Measurements from ENCODE around the gene DDX46. TPM values are rescaled to one million over a fixed set of nuclear protein-coding genes. Genes with fewer than 3 reads are reported as not detected.

Gene DDX46
- total RNA-seq, 1 experiment from 2014 or later, result 99.3 TPM

GRCh38 chr5:134792286-134792685, 33.7 kb downstream of the DDX46 start:
- intact Hi-C loops (cut with micrococcal nuclease), result no loop called here
- H4K20me1 ChIP-seq (ENCODE audit: insufficient read depth), result no peaks in the 10 kb centered on the region
- CTCF ChIA-PET, result no interaction called here

More at GRCh38 chr5:134792286-134792685, 33.7 kb downstream of the DDX46 start:
- no peaks in the 10 kb centered on the region for H3K9me2 ChIP-seq (ENCODE audit: insufficient read depth)
- no peaks in the 10 kb centered on the region for H3K27me3 ChIP-seq (ENCODE audit: insufficient read depth, low read length)
- POLR2A ChIA-PET, result no interaction called here
- no peaks in the 10 kb centered on the region for H3K9me3 ChIP-seq (ENCODE audit: control insufficient read depth in 1 of 2, insufficient read depth in 1 of 2, low read depth in 1 of 2, low read length in 2 of 2)
- TF ChIP-seq, protein P1, sequence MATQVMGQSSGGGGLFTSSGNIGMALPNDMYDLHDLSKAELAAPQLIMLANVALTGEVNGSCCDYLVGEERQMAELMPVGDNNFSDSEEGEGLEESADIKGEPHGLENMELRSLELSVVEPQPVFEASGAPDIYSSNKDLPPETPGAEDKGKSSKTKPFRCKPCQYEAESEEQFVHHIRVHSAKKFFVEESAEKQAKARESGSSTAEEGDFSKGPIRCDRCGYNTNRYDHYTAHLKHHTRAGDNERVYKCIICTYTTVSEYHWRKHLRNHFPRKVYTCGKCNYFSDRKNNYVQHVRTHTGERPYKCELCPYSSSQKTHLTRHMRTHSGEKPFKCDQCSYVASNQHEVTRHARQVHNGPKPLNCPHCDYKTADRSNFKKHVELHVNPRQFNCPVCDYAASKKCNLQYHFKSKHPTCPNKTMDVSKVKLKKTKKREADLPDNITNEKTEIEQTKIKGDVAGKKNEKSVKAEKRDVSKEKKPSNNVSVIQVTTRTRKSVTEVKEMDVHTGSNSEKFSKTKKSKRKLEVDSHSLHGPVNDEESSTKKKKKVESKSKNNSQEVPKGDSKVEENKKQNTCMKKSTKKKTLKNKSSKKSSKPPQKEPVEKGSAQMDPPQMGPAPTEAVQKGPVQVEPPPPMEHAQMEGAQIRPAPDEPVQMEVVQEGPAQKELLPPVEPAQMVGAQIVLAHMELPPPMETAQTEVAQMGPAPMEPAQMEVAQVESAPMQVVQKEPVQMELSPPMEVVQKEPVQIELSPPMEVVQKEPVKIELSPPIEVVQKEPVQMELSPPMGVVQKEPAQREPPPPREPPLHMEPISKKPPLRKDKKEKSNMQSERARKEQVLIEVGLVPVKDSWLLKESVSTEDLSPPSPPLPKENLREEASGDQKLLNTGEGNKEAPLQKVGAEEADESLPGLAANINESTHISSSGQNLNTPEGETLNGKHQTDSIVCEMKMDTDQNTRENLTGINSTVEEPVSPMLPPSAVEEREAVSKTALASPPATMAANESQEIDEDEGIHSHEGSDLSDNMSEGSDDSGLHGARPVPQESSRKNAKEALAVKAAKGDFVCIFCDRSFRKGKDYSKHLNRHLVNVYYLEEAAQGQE (IDR thresholded peaks at IDR 0.05; ENCODE audit: low read depth), result no peak
- TF ChIP-seq CEBPB (IDR thresholded peaks at IDR 0.05; ENCODE audit: low read depth), result no peak
- no peak for TF ChIP-seq SRF (IDR thresholded peaks at IDR 0.05; ENCODE audit: low read depth)
- TF ChIP-seq SIN3A (IDR thresholded peaks at IDR 0.05; ENCODE audit: low read depth), result no peak
- TF ChIP-seq, protein P2, sequence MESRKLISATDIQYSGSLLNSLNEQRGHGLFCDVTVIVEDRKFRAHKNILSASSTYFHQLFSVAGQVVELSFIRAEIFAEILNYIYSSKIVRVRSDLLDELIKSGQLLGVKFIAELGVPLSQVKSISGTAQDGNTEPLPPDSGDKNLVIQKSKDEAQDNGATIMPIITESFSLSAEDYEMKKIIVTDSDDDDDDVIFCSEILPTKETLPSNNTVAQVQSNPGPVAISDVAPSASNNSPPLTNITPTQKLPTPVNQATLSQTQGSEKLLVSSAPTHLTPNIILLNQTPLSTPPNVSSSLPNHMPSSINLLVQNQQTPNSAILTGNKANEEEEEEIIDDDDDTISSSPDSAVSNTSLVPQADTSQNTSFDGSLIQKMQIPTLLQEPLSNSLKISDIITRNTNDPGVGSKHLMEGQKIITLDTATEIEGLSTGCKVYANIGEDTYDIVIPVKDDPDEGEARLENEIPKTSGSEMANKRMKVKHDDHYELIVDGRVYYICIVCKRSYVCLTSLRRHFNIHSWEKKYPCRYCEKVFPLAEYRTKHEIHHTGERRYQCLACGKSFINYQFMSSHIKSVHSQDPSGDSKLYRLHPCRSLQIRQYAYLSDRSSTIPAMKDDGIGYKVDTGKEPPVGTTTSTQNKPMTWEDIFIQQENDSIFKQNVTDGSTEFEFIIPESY (IDR thresholded peaks at IDR 0.05; ENCODE audit: extremely low read depth, insufficient replicate concordance, low read length), result no peak
- TF ChIP-seq ELF1 (IDR thresholded peaks at IDR 0.05; ENCODE audit: borderline replicate concordance, low read depth), result no peak
- TF ChIP-seq CBX3 (IDR thresholded peaks at IDR 0.05; ENCODE audit: low read depth), result no peak
- TF ChIP-seq, protein P3, sequence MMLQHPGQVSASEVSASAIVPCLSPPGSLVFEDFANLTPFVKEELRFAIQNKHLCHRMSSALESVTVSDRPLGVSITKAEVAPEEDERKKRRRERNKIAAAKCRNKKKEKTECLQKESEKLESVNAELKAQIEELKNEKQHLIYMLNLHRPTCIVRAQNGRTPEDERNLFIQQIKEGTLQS (IDR thresholded peaks at IDR 0.05), result no peak
- TF ChIP-seq, protein P4, sequence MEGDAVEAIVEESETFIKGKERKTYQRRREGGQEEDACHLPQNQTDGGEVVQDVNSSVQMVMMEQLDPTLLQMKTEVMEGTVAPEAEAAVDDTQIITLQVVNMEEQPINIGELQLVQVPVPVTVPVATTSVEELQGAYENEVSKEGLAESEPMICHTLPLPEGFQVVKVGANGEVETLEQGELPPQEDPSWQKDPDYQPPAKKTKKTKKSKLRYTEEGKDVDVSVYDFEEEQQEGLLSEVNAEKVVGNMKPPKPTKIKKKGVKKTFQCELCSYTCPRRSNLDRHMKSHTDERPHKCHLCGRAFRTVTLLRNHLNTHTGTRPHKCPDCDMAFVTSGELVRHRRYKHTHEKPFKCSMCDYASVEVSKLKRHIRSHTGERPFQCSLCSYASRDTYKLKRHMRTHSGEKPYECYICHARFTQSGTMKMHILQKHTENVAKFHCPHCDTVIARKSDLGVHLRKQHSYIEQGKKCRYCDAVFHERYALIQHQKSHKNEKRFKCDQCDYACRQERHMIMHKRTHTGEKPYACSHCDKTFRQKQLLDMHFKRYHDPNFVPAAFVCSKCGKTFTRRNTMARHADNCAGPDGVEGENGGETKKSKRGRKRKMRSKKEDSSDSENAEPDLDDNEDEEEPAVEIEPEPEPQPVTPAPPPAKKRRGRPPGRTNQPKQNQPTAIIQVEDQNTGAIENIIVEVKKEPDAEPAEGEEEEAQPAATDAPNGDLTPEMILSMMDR (IDR thresholded peaks at IDR 0.05 in 2 of 3, conservative IDR thresholded peaks at IDR 0.05 in 1 of 3; ENCODE audit: borderline replicate concordance in 1 of 3, insufficient read depth in 1 of 3, low read depth in 2 of 3, low read length in 2 of 3), result no peak
- no peak for TF ChIP-seq ZFX (IDR thresholded peaks at IDR 0.05)
- no peak for TF ChIP-seq EGR1 (IDR thresholded peaks at IDR 0.05; ENCODE audit: low read depth)
- TF ChIP-seq POLR2A (IDR thresholded peaks at IDR 0.05; ENCODE audit: borderline replicate concordance, extremely low read depth, insufficient read depth, insufficient read length), result no peak
- no peak for TF ChIP-seq YY1 (IDR thresholded peaks at IDR 0.05; ENCODE audit: extremely low read depth, insufficient replicate concordance, low read depth, low read length)
- TF ChIP-seq RAD21 (IDR thresholded peaks at IDR 0.05; ENCODE audit: low read depth), result no peak
- TF ChIP-seq FOSL1 (IDR thresholded peaks at IDR 0.05; ENCODE audit: low read depth), result no peak
- no peak for TF ChIP-seq ZNF274 (IDR thresholded peaks at IDR 0.05; ENCODE audit: low read depth, low read length)
- ATAC-seq, result no peak
- no peak overlapping the region for H2AFZ ChIP-seq (ENCODE audit: low read depth, low read length, poor library complexity, severe bottlenecking)
- DNase-seq (ENCODE audit: low read depth, low spot score), result no peak
- H3K79me2 ChIP-seq (ENCODE audit: insufficient read depth, low read length), result peaks cover 17% of the 10 kb centered on the region; the same call in 1 of the 2 replicates
- H3K36me3 ChIP-seq (ENCODE audit: control insufficient read depth in 1 of 2, insufficient read depth in 2 of 2, low read length in 2 of 2), result peaks cover 39 to 74% of the 10 kb centered on the region in 2 experiments
- no peak overlapping the region for H3K9ac ChIP-seq (ENCODE audit: low read length)
- H3K4me3 ChIP-seq (replicated peaks in 1 of 2; ENCODE audit: low read depth in 1 of 2, low read length in 2 of 2), result no peak overlapping the region
- no peak overlapping the region for H3K4me2 ChIP-seq (ENCODE audit: low read length)
- RAD21 ChIA-PET (ENCODE audit: low non-redundant PET in 1 of 2, low total read pairs in 2 of 2, uncharacterized antibody in 2 of 2, unreplicated experiment in 2 of 2), result no interaction called here
- no peaks in the 10 kb centered on the region for H3K4me1 ChIP-seq (ENCODE audit: control insufficient read depth in 1 of 2, insufficient read depth in 2 of 2, low read length in 2 of 2)
- no TSS peak for BruUV-seq (replicated peaks)
- H3K27ac ChIP-seq (ENCODE audit: low read depth, low read length), result no peak overlapping the region

Data from HCT116 (cell line).